ENCODE results near the gene TEDC2. TPM values are rescaled to one million over a fixed set of nuclear protein-coding genes. Genes with fewer than 3 reads are reported as not detected.
"Not testable (repeated sequence)": the region's sequence is repeated elsewhere in the genome, so short reads cannot be mapped to it uniquely, and the experiment has no call there.

TEDC2 gene
- polyA plus RNA-seq, 6 donors from 2014 or later: 0.16 to 1.7 (median 0.58) TPM; not detected in 2

DNA sequence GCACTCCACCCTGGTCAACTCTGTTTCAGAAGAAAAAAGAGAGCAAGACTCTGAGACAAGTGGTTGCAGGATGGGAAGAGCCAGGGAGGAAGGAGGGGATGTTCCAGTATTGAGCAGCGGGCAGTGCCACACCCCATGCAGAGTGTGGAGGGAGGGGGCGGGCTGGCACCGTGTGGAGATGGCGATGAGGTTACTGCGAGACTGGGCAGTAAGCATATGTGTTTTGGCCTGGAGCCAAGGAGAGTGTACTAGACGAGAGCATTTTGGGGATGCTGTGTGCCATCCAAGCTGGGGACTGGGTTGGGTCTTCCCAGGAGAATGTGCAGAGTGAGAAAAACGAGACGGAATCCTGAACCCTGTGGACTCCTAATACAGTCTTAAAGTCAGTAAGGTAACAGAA, 18.4 kb downstream of the TEDC2 start:
- DNase-seq (no peak), ATAC-seq (ENCODE audit: low read depth in 2 of 2) (no peak)
- peaks cover 0 to 2% (median 1%) of the 10 kb centered on the region in 3 donors for H3K27me3 Mint-ChIP-seq
- no peaks in the 10 kb centered on the region for H3K36me3 Mint-ChIP-seq
- no peaks in the 10 kb centered on the region for H3K9me3 Mint-ChIP-seq
- H3K4me1 Mint-ChIP-seq: peaks cover 19 to 23% (median 22%) of the 10 kb centered on the region in 3 donors
- H3K4me3 Mint-ChIP-seq: no peak overlapping the region
- peak overlapping the region in 1 of 6 donors; percentile 30 for H3K27ac Mint-ChIP-seq

DNA sequence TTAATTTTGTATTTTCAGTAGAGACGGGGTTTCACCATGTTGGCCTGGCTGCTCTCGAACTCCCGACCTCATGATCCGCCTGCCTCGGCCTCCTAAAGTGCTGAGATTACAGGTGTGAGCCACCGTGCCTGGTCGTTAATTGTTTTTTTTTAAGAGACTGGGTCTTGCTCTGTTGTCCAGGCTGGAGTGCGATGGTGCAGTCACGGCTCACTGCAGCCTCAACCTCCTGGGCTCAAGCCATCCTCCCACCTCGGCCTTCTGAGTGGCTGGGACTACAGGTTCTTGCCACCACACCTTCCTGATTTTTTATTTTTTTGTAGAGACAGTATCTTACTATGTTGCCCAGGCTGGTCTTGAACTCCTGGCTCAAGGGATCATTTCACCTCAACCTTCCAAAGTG, 20.1 kb downstream of the TEDC2 start:
- not testable (repeated sequence) for H3K27ac Mint-ChIP-seq; DNase-seq; H3K36me3 Mint-ChIP-seq; H3K9me3 Mint-ChIP-seq; ATAC-seq (ENCODE audit: low read depth in 2 of 2); H3K27me3 Mint-ChIP-seq
- peak overlapping the region in 1 of 8 donors; percentile 36 for H3K4me3 Mint-ChIP-seq
- H3K4me1 Mint-ChIP-seq: peaks cover 18 to 25% (median 20%) of the 10 kb centered on the region in 3 donors

DNA sequence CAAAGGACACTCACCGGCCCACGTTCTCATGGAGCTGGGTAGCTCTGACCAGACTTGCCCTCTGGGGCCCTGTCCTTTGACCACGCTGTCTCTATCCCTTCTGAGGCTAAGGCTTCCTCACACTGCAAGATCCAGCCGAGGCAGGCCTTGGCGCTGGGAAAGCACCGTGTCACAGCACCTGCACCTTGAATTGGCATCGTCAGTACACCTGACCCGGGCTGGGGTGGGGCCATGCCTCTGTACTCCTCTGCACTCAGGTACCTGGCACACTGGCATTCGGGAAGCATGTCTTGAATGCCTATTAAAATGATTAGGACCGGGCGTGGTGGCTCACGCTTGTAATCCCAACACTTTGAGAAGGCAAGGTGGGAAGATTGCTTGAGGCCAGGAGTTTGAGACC, 21.0 kb downstream of the TEDC2 start:
- Mint-ChIP-seq H3K4me1 (peaks cover 18 to 22% (median 20%) of the 10 kb centered on the region in 3 donors), H3K9me3 (no peaks in the 10 kb centered on the region), H3K4me3 (no peak overlapping the region), H3K36me3 (no peaks in the 10 kb centered on the region), H3K27ac (no peak overlapping the region), H3K27me3 (no peaks in the 10 kb centered on the region)
- DNase-seq: no peak
- ATAC-seq (ENCODE audit: low read depth in 2 of 2): no peak

DNA sequence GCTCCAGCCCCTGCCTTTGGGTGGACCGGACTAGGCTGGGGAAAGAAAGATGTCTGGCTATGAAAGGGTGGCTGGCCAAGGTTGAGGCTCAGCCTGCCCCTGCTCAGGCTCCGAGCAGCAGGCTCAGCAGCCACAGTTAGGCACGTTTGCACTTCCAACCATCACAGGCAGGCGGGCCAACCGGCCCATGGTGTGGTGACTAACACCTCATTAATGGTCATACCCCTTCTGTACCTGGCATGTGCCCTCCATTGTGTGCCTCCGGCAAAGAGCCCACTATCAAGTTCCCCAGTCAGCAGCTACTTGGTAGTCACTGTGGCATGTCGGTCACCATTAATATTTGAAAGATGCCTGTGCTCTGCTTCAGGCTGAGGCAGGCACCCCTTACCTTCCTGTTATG, 21.8 kb downstream of the TEDC2 start:
- Mint-ChIP-seq H3K36me3 (no peaks in the 10 kb centered on the region), H3K4me1 (peaks cover 17 to 24% (median 22%) of the 10 kb centered on the region in 3 donors), H3K9me3 (no peaks in the 10 kb centered on the region), H3K4me3 (no peak overlapping the region), H3K27me3 (no peaks in the 10 kb centered on the region), H3K27ac (no peak overlapping the region)
- no peak for ATAC-seq (ENCODE audit: low read depth in 2 of 2)
- no peak for DNase-seq

DNA sequence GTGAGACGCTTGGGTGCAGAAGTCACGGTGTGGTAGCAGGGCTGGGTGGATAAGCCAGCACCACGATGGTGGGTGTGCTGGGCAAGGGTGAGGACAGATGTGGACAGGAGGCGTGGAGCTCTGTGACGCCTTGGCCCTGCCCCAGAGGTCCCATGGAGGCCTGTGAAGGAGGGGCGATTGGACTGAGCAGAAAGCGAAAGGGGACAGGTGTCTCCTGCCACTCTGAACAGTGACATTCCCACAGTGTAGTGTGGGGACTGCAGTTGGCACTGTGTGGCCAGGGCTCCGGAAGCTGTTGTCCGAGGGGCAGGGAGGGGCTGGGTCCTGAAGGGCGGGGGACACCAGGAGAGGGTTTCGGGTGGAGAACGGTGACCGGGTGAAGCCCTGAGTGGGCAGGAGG, 22.3 kb downstream of the TEDC2 start:
- no peak overlapping the region for H3K4me3 Mint-ChIP-seq
- H3K27me3 Mint-ChIP-seq: no peaks in the 10 kb centered on the region
- no peak overlapping the region for H3K27ac Mint-ChIP-seq
- DNase-seq (no peak), ATAC-seq (ENCODE audit: low read depth in 2 of 2) (no peak)
- peaks cover 20 to 29% (median 27%) of the 10 kb centered on the region in 3 donors for H3K4me1 Mint-ChIP-seq
- H3K36me3 Mint-ChIP-seq: no peaks in the 10 kb centered on the region
- H3K9me3 Mint-ChIP-seq: no peaks in the 10 kb centered on the region

DNA sequence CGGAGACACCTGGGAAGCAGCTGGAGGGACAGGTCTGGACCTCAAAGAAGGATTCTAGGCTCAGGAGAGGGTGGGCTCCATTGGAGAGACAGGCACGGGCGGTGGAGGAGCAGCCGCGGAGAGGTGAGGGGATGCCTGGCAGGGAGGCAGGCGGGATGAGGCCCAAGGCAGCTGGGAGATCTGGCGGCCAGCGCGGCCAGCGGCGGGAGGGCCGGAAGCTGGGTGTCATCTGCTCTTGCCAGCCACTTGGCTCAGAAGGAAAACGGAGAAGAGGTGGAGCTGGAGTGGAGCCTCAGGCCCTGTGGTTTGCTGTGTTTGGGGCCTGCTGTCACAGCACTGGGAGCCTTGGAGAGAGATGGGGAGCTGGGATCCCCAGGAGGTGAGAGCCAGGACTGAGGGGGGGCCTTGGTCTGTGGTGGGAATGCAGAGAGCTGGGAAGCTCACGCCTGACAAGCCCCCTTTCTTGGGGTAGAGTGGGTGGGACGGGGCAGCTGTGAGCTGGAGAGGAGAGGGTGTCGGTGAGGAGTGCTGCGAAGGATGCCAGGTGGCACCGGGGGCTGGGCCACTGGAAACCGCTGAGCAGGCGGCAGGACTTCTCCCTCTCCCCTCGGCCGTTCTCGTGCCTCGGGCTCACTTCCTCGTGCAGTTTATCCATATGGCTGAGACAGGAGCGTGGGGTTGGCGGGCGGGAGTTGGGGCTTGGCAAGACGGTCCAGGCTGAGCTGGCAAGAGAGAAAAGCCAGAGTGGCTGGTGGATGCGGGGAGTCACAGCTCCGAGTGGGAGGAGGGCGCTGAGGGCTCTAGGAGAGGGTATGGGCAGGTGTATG, 23.0 kb downstream of the TEDC2 start:
- no peaks in the 10 kb centered on the region for H3K36me3 Mint-ChIP-seq
- H3K9me3 Mint-ChIP-seq: no peaks in the 10 kb centered on the region
- no peak overlapping the region for H3K4me3 Mint-ChIP-seq
- H3K27ac Mint-ChIP-seq: peak overlapping the region in 2 of 6 donors; percentile 60 to 93
- H3K27me3 Mint-ChIP-seq: no peaks in the 10 kb centered on the region
- ATAC-seq (ENCODE audit: low read depth in 2 of 2) (no peak), DNase-seq (no peak)
- H3K4me1 Mint-ChIP-seq: peaks cover 24 to 31% (median 25%) of the 10 kb centered on the region in 3 donors

DNA sequence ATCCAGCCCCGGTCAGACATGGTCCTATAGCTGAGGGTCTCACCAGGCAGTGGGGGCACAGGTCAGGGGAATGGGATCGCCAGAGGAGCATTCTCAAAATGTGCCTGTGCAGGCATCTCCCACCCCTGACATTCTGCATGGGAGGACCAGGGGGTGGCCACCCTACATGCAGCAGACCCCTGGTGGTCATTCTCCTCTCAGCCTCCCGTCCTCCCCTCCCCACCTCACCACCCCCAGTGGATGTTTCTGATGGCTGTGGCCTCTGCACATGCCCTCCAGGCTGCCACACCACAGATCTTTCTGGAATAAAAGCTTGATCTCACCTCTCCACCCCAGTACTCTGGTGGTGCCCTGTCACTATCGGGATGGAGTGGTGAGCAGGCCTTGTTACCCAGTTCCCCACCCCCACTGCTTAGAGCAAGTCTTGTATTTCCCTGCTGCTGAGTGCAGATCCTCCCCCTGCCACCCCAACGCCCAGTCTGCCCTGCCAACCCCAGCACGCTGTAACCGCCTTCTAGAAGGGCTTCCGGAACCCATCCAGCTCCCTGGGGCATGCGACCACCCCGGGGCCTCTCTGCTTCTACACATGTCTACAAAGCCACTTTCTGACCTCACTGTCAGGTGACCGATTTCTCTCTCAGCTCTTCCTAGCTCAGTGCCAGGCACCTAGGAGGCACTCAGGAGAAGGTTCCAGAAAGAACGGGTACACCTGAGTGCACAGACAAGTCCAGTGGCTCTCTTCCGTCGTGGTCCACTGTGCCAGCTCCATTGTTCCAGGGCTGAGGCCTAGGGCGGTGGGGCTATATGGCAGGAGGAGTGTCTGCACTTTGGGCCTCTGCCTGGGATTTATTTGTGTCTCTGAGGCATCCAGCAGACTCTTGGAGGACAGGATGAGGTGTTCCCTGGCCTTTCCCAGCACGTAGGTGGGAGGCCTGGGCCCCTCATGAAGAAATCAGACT, 24.3 kb downstream of the TEDC2 start:
- Mint-ChIP-seq H3K9me3 (no peaks in the 10 kb centered on the region), H3K27ac (peak overlapping the region in 4 of 6 donors; percentile 30 to 70 (median 41)), H3K36me3 (no peaks in the 10 kb centered on the region), H3K4me1 (peaks cover 19 to 34% (median 21%) of the 10 kb centered on the region in 3 donors), H3K4me3 (peak overlapping the region in 2 of 8 donors; percentile 20 to 50), H3K27me3 (no peaks in the 10 kb centered on the region)
- DNase-seq (no peak), ATAC-seq (ENCODE audit: low read depth in 2 of 2) (no peak)

DNA sequence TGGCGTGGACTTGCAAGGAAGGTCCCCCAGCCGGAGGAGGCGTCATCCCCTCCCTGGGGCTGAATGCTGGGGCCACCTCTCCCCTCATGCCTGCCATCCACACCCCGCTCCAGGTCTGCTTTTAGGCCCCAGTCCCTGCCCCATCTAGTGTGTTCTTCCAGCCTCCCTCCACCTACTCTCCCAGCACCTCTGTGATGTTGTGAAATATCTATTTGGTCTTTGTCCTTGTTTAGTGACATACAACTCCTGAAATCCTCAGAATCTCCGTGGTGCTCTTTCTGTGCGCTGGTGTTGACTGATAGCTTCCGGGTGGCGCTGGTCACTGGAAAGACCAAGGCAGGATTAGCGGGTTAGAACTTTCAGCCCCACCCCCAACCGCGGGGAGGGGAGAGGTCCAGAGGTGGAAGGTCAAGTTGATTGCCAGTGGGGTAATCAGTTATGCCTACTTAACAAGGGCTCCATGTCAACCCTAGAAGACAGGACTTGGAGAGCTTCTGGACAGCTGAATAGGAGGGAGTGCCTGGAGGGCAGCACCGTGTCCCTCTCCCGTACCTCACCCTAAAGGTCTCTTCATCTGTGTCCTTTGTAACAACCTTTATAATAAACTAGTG, 25.1 kb downstream of the TEDC2 start:
- DNase-seq: no peak
- no peaks in the 10 kb centered on the region for H3K36me3 Mint-ChIP-seq
- H3K4me3 Mint-ChIP-seq: peak overlapping the region in 1 of 8 donors; percentile 31
- no peaks in the 10 kb centered on the region for H3K9me3 Mint-ChIP-seq
- ATAC-seq (ENCODE audit: low read depth in 2 of 2): no peak
- H3K4me1 Mint-ChIP-seq: peaks cover 19 to 34% (median 21%) of the 10 kb centered on the region in 3 donors
- H3K27me3 Mint-ChIP-seq: no peaks in the 10 kb centered on the region
- peak overlapping the region in 4 of 6 donors; percentile 30 to 76 (median 56) for H3K27ac Mint-ChIP-seq

DNA sequence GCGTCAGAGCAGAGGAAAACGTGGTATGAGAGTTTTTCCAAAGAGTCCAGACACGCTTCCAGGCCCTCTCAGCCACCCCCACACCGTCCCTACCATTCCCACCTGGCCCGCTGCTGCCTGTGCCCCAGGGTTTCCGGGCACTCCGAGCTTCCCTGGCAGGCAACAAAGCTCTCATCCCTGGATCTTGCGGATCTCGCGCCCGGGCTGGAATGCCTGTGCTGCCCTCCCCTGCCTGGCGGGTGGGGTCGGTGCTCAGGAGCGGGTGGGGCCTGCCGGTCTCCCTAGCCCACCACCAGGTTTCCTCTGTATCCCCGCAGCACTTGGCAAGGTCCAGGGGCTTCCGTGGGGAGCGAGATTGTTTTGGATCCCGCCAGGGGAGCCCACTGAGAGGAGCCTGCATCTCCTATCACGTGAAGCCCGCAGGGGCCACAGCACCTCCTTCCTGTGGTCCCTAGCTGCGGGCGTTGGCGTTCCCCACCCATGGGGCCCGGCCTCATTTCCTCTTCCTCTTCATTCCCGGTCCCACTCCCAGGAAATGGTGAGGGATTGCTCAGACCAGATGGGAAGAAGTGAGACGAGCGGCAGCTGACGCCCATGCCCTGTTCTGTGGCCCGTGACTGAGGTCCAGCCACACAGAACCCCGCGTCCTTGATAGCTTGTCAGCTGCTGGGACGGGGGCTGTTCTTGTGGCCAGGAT, 26.1 kb downstream of the TEDC2 start:
- Mint-ChIP-seq H3K27me3 (no peaks in the 10 kb centered on the region), H3K4me1 (peaks cover 19 to 34% (median 21%) of the 10 kb centered on the region in 3 donors), H3K36me3 (no peaks in the 10 kb centered on the region), H3K4me3 (peak overlapping the region in 1 of 8 donors; percentile 41), H3K9me3 (no peaks in the 10 kb centered on the region), H3K27ac (peak overlapping the region in 1 of 6 donors; percentile 90)
- DNase-seq (no peak), ATAC-seq (ENCODE audit: low read depth in 2 of 2) (no peak)

DNA sequence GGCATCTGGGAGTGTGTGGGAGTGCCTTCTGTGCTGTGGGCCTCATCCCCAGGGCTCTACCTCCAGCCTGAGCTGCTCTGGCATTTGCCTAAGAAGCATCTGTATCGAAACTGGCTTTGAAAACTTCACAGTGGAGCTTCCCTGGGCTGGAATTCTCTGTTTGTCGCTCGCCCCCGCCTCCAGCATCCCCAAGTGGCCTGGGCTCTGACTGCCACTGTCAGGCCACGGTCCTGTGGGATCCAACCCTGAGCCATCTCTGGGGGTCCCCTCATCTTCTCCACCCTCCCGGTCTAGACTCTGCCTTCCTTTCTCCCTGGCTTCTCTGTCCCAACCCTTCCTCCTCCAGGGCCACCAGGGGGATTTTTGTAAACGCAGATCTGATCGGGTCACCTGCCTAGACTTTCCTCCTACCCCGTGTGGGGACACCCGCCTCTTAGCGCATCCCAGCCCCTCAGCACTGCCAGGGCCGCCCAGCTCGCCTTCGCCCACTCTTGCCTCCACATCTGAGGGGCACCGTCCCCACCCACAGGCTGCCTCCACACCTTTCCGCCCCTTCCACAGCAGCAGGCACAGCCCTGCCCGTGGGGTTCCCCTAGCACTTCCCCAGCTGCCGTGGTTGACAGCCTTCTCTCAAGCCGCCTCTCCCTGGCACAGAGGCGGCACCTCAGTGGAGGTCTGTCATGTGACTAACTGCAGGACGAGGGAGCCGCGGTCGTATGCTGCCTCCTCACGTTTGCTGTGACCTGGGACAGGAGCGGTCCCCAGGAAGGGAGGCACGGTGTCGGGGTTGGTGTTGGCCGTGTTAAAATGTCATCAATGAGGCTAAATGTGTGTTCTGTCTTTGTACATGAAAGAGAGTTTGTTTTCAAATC, 27.0 kb downstream of the TEDC2 start:
- Mint-ChIP-seq H3K4me3 (peak overlapping the region; percentile 6 to 88 (median 78)), H3K27me3 (no peaks in the 10 kb centered on the region), H3K27ac (peak overlapping the region; percentile 90 to 98 (median 96)), H3K4me1 (peaks cover 19 to 32% (median 21%) of the 10 kb centered on the region in 3 donors), H3K9me3 (no peaks in the 10 kb centered on the region), H3K36me3 (no peaks in the 10 kb centered on the region)
- ATAC-seq (ENCODE audit: low read depth in 2 of 2) (peak; percentile 98 to 99), DNase-seq (peak; percentile 82)

DNA sequence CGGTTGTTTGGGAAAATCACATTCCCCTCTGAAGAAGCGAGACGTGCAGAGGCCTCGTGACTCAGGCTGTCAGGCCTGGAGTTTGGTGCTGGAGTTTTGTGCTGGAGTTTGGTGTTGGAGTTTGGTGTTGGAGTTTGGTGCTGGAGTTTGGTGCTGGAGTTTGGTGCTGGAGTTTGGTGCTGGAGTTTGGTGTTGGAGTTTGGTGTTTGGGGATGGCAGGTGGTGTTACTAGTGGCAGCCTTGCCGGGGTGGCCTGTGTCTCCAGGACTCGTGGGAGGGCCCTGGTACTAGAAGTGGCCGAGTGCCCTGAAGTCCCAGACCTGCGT, 27.6 kb downstream of the TEDC2 start:
- Mint-ChIP-seq H3K4me1 (peaks cover 16 to 28% (median 16%) of the 10 kb centered on the region in 3 donors), H3K9me3 (no peaks in the 10 kb centered on the region), H3K36me3 (no peaks in the 10 kb centered on the region), H3K27me3 (no peaks in the 10 kb centered on the region), H3K4me3 (peak overlapping the region; percentile 6 to 88 (median 78)), H3K27ac (peak overlapping the region; percentile 90 to 98 (median 96))
- DNase-seq (no peak), ATAC-seq (ENCODE audit: low read depth in 2 of 2) (no peak)

DNA sequence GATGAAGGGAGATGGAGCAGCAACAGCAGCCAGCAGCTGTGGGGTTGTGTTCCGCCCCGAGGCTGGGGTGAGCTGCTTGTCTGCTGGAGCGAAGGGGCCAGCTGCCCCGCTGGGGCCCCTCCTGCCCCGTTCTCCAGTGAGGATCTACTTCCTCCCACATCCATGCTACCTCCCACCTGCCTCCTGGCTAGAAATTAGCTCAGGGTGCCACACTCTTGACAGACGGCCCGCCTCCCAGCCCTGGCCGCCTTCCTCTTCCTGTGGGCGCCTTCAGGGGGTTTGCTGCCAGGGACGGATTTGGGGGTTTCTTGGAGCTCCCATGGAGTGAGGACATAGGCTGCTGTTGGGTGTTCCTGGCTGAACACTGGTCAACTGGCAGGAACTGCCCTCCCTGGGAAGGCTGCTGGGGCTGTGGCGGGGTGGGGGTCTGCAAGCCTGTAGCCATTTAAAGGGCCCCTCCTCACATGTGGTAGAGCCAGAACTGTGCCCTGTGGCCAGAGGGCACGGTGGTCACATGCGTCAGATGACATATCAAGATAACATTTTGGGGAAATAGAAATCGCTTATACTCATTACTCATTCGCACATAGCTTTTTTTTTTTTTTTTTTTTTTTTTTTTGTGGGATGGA, 28.1 kb downstream of the TEDC2 start:
- no peaks in the 10 kb centered on the region for H3K9me3 Mint-ChIP-seq
- peak overlapping the region in 5 of 8 donors; percentile 47 to 79 (median 67) for H3K4me3 Mint-ChIP-seq
- no peak for DNase-seq
- ATAC-seq (ENCODE audit: low read depth in 2 of 2): no peak
- H3K27ac Mint-ChIP-seq: peak overlapping the region in 2 of 6 donors; percentile 33 to 47
- H3K4me1 Mint-ChIP-seq: peaks cover 11 to 26% (median 16%) of the 10 kb centered on the region in 3 donors
- H3K27me3 Mint-ChIP-seq: no peaks in the 10 kb centered on the region
- H3K36me3 Mint-ChIP-seq: no peaks in the 10 kb centered on the region

All from naive B cell (primary cell).